Measurements from ENCODE around the gene TRHDE. TPM values are rescaled to one million over a fixed set of nuclear protein-coding genes. Genes with fewer than 3 reads are reported as not detected.

TRHDE gene
- total and polyA plus RNA-seq, 2 donors (not counting 1 experiment from before 2014, with no cell fraction given) = 7.3 to 8.8 TPM

DNA sequence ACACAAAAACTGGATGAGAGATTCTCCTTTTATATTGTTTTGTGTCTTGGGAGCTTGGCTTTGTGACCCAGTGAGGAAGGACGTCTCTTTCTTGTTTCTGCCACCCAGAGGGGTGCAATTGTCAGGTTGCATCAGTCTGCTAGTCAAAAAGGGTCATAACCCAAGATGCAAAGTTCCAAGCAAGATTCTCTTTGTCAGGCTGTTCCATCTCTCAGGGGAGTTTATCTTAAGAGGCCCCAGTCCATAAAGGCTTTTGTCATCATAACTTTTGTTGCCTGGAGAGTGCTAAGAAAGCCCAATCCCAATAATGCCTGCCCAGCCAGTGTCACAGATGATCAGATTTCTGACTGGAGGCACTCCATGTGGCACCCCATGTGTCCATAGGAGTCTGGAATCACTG is 444.9 kb downstream of the TRHDE start:
- no peak for DNase-seq (ENCODE audit: low read depth in 2 of 2)
- TF ChIP-seq, protein P1, sequence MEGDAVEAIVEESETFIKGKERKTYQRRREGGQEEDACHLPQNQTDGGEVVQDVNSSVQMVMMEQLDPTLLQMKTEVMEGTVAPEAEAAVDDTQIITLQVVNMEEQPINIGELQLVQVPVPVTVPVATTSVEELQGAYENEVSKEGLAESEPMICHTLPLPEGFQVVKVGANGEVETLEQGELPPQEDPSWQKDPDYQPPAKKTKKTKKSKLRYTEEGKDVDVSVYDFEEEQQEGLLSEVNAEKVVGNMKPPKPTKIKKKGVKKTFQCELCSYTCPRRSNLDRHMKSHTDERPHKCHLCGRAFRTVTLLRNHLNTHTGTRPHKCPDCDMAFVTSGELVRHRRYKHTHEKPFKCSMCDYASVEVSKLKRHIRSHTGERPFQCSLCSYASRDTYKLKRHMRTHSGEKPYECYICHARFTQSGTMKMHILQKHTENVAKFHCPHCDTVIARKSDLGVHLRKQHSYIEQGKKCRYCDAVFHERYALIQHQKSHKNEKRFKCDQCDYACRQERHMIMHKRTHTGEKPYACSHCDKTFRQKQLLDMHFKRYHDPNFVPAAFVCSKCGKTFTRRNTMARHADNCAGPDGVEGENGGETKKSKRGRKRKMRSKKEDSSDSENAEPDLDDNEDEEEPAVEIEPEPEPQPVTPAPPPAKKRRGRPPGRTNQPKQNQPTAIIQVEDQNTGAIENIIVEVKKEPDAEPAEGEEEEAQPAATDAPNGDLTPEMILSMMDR (conservative IDR thresholded peaks at IDR 0.05 in 1 of 2, IDR thresholded peaks at IDR 0.05 in 1 of 2; ENCODE audit: low read depth in 1 of 2, low read length in 2 of 2) = no peak
- TF ChIP-seq EZH2 (IDR thresholded peaks at IDR 0.05; ENCODE audit: low read length, missing control alignments) = no peak
- no peak overlapping the region for H3K4me2 ChIP-seq (ENCODE audit: extremely low read depth, insufficient read depth, low read length)
- no peaks in the 10 kb centered on the region for H3K27me3 ChIP-seq (ENCODE audit: control insufficient read depth, insufficient read depth, low read length)
- no peak overlapping the region for H2AFZ ChIP-seq (ENCODE audit: low read length)
- H3K4me3 ChIP-seq (replicated peaks in 1 of 4; ENCODE audit: control extremely low read depth in 1 of 4, insufficient read depth in 1 of 4, low read depth in 3 of 4, low read length in 4 of 4) = no peak overlapping the region
- H3K36me3 ChIP-seq (ENCODE audit: control insufficient read depth, insufficient read depth, low read length) = no peaks in the 10 kb centered on the region
- H3K9ac ChIP-seq (ENCODE audit: insufficient read depth, low read length) = no peak overlapping the region
- H3K9me3 ChIP-seq (ENCODE audit: control insufficient read depth, insufficient read depth, low read depth, low read length) = no peaks in the 10 kb centered on the region
- H3K27ac ChIP-seq (ENCODE audit: insufficient read depth, low read length) = no peak overlapping the region
- no peaks in the 10 kb centered on the region for H3K79me2 ChIP-seq (ENCODE audit: control insufficient read depth, insufficient read depth, low read length)
- H3K4me1 ChIP-seq (ENCODE audit: control insufficient read depth, extremely low read depth, insufficient read depth, low read length) = no peaks in the 10 kb centered on the region
- no peaks in the 10 kb centered on the region for H4K20me1 ChIP-seq (ENCODE audit: control insufficient read depth, extremely low read depth, insufficient read depth, low read length)

Measured in fibroblast of lung (primary cell).